ENCODE results near the gene WNT7A.

WNT7A gene

DNA sequence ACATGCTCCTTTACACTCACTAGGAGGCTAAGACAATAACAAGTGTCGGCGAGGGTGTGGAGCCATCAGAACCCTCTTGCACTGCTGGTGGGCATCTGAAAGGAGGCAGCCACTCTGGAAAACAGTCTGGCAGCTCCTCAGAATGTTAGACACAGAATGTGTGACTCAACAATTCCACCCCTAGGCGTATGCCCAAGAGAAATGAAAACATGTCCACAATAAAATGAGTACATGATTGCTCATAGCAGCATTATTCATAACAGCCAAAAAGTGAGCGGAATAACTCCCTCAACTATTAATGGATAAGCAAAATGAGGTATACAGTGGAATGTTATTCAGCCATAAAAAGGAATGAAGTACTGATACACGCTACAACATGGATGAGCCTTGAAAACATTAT lies 57.8 kb downstream of the WNT7A start:
- TF ChIP-seq PAX5 (IDR thresholded peaks at IDR 0.05; ENCODE audit: insufficient read depth, low read length, severe bottlenecking) (no peak), SPI1 (IDR thresholded peaks at IDR 0.05; ENCODE audit: low read depth, low read length) (no peak), TAF1 (IDR thresholded peaks at IDR 0.05; ENCODE audit: low read depth, low read length) (no peak), POLR2AphosphoS5 (IDR thresholded peaks at IDR 0.05; ENCODE audit: low read depth, low read length) (no peak), POLR2A (IDR thresholded peaks at IDR 0.05; ENCODE audit: low read depth, low read length) (no peak), POU2F2 (IDR thresholded peaks at IDR 0.05; ENCODE audit: low read depth, low read length) (no peak)
- FAIRE-seq: no peak
- DNase-seq (ENCODE audit: insufficient read length, low spot score): no peak

DNA sequence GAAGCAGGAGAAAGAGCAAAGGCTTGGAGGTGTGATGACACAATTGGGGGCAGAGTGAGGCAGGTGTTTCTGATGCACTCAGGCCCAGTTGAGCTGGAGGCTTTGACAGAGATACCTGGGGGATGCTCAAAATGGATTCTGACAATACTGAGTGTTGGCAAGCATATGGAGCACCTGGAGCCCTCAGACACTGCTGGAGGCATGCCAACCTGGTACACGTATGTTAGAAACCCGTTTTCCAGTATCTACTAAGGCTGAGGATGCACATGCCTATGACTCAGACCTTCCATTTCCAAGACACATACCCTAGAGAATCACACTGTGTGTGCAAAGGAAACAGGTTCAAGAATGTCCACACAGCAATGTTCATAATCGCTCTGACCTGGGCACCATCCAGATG lies 58.7 kb downstream of the WNT7A start:
- DNase-seq (ENCODE audit: insufficient read length, low spot score): no peak
- no peak for TF ChIP-seq POLR2A (IDR thresholded peaks at IDR 0.05; ENCODE audit: low read depth, low read length)
- no peak for TF ChIP-seq SPI1 (IDR thresholded peaks at IDR 0.05; ENCODE audit: low read depth, low read length)
- no peak for TF ChIP-seq TAF1 (IDR thresholded peaks at IDR 0.05; ENCODE audit: low read depth, low read length)
- TF ChIP-seq PAX5 (IDR thresholded peaks at IDR 0.05; ENCODE audit: insufficient read depth, low read length, severe bottlenecking): no peak
- TF ChIP-seq POLR2AphosphoS5 (IDR thresholded peaks at IDR 0.05; ENCODE audit: low read depth, low read length): no peak
- TF ChIP-seq POU2F2 (IDR thresholded peaks at IDR 0.05; ENCODE audit: low read depth, low read length): no peak
- no peak for FAIRE-seq

DNA sequence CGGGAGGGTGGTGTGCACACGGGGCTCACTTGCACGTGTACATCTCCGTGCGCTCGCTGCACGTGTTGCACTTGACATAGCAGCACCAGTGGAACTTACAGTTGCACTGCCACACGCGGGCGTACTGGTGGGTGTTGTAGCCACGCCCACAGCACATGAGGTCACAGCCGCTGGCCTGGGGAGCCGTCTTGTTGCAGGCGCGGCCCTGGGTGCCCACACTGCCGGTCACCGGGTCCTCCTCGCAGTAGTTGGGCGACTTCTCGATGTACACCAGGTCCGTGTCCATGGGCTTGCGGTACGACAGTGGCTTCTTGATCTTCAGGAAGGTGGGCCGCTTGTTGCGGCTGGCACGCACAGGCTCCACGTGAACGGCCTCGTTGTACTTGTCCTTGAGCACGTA lies 61.0 kb downstream of the WNT7A start:
- no peak for TF ChIP-seq POU2F2 (IDR thresholded peaks at IDR 0.05; ENCODE audit: low read depth, low read length)
- no peak for TF ChIP-seq TAF1 (IDR thresholded peaks at IDR 0.05; ENCODE audit: low read depth, low read length)
- TF ChIP-seq PAX5 (IDR thresholded peaks at IDR 0.05; ENCODE audit: insufficient read depth, low read length, severe bottlenecking): no peak
- no peak for TF ChIP-seq POLR2AphosphoS5 (IDR thresholded peaks at IDR 0.05; ENCODE audit: low read depth, low read length)
- TF ChIP-seq POLR2A (IDR thresholded peaks at IDR 0.05; ENCODE audit: low read depth, low read length): no peak
- no peak for TF ChIP-seq SPI1 (IDR thresholded peaks at IDR 0.05; ENCODE audit: low read depth, low read length)
- DNase-seq (ENCODE audit: insufficient read length, low spot score) (no peak), FAIRE-seq (no peak)

DNA sequence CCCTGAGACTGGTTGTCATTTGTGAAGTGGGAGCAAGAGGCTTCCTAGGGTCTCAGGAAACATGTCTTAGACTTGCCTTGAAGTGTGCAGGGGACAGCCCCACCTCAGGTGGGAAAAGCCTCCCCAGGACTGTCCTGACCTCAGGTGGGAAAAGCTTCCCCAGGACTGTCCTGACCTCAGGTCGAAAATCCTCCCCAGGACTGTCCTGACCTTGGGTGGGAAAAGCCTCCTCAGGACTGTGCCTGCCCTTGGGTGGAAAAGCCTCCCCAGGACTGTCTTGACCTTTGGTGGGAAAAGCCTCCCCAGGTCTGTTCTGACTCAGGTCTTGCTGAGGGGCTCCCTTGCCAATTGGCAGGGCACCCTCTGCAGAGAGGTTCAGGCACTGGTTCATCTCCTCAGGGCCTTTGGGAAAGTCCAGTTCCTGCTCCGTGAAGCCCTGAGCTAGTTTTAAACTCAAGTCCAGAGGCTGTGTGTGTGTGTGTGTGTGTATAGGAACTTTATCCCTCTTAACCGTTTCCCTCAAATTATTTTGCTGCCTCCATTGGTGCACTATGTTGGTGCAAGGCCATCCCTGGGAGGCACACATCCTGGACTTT lies 64.7 kb downstream of the WNT7A start:
- DNase-seq (ENCODE audit: insufficient read length, low spot score) (no peak), FAIRE-seq (no peak)
- TF ChIP-seq TAF1 (IDR thresholded peaks at IDR 0.05; ENCODE audit: low read depth, low read length): no peak
- TF ChIP-seq PAX5 (IDR thresholded peaks at IDR 0.05; ENCODE audit: insufficient read depth, low read length, severe bottlenecking): no peak
- TF ChIP-seq POLR2AphosphoS5 (IDR thresholded peaks at IDR 0.05; ENCODE audit: low read depth, low read length): no peak
- TF ChIP-seq POU2F2 (IDR thresholded peaks at IDR 0.05; ENCODE audit: low read depth, low read length): no peak
- TF ChIP-seq SPI1 (IDR thresholded peaks at IDR 0.05; ENCODE audit: low read depth, low read length): no peak
- no peak for TF ChIP-seq POLR2A (IDR thresholded peaks at IDR 0.05; ENCODE audit: low read depth, low read length)

DNA sequence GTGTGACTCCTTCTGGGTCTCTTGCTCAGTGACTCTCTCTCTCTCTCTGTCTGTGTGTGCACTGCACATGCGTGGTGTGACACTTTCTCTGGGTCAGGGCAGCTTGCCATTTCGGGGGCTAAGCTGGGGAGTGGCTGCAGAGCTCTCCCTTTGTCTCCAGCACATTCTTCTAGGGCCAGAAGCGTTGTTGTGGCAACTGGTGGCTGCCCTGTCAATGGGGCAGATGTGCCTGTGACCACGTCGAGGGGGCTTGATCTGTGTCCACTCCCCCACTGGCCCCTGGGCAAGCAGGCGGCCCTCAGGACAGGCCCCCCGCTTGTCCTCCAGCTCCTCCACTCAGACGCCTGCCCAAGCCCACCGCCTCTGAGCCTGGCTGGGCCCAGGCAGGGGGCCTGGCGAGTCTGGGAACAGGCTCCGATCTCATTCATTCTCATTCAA lies 67.8 kb downstream of the WNT7A start:
- DNase-seq (ENCODE audit: insufficient read length, low spot score) (no peak), FAIRE-seq (no peak)

DNA sequence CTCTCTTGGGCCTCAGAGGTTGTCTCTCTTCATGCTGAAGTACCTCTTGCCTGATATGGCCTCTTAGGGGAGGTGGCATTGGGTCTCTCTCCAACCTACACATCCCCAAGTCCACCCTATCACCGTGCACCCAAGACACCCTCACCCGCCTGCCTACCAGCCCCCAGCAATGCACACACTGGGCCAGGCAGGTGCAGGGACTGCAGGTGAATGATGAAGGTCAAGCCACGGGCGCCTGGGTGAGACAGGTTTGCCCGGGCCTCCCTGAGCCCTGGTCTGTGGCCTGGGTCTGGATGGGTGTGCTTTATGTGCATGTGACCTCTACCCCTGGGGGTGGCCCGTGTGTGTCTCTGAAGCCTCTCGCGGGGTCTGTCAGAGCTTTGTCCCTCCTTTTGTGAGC lies 68.3 kb downstream of the WNT7A start:
- FAIRE-seq: no peak
- DNase-seq (ENCODE audit: insufficient read length, low spot score): no peak
- TF ChIP-seq PAX5 (IDR thresholded peaks at IDR 0.05; ENCODE audit: insufficient read depth, low read length, severe bottlenecking) (no peak), SPI1 (IDR thresholded peaks at IDR 0.05; ENCODE audit: low read depth, low read length) (no peak), TAF1 (IDR thresholded peaks at IDR 0.05; ENCODE audit: low read depth, low read length) (no peak), POLR2A (IDR thresholded peaks at IDR 0.05; ENCODE audit: low read depth, low read length) (no peak)

More for the DNA sequence above, 67.8 kb downstream of the WNT7A start:
- no peak for TF ChIP-seq POLR2A (IDR thresholded peaks at IDR 0.05; ENCODE audit: low read depth, low read length)
- no peak for TF ChIP-seq SPI1 (IDR thresholded peaks at IDR 0.05; ENCODE audit: low read depth, low read length)
- no peak for TF ChIP-seq POLR2AphosphoS5 (IDR thresholded peaks at IDR 0.05; ENCODE audit: low read depth, low read length)
- no peak for TF ChIP-seq PAX5 (IDR thresholded peaks at IDR 0.05; ENCODE audit: insufficient read depth, low read length, severe bottlenecking)
- TF ChIP-seq TAF1 (IDR thresholded peaks at IDR 0.05; ENCODE audit: low read depth, low read length): no peak
- no peak for TF ChIP-seq POU2F2 (IDR thresholded peaks at IDR 0.05; ENCODE audit: low read depth, low read length)

DNA sequence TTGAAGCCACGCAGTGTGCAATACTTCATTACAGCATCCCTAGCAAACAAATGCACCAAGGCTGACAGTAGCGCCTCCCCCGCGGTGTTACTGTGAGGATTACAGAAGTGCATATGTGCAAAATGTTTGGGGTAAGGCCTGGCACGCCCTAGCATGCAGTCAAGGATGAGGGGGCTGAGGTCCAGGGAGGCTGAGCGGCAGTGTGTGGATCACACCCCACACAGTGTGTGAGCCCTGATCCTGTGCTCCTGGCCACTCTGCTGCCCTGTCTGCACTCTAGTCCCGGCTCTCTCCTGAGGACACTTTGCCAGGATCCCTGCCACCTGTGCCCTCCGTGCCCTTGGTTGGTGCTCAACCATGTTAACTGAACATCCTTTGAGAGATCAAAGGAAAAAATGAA lies 71.3 kb downstream of the WNT7A start:
- TF ChIP-seq PAX5 (IDR thresholded peaks at IDR 0.05; ENCODE audit: insufficient read depth, low read length, severe bottlenecking) (no peak), POU2F2 (IDR thresholded peaks at IDR 0.05; ENCODE audit: low read depth, low read length) (no peak), POLR2A (IDR thresholded peaks at IDR 0.05; ENCODE audit: low read depth, low read length) (no peak), POLR2AphosphoS5 (IDR thresholded peaks at IDR 0.05; ENCODE audit: low read depth, low read length) (no peak), TAF1 (IDR thresholded peaks at IDR 0.05; ENCODE audit: low read depth, low read length) (no peak), SPI1 (IDR thresholded peaks at IDR 0.05; ENCODE audit: low read depth, low read length) (no peak)
- FAIRE-seq: no peak

DNA sequence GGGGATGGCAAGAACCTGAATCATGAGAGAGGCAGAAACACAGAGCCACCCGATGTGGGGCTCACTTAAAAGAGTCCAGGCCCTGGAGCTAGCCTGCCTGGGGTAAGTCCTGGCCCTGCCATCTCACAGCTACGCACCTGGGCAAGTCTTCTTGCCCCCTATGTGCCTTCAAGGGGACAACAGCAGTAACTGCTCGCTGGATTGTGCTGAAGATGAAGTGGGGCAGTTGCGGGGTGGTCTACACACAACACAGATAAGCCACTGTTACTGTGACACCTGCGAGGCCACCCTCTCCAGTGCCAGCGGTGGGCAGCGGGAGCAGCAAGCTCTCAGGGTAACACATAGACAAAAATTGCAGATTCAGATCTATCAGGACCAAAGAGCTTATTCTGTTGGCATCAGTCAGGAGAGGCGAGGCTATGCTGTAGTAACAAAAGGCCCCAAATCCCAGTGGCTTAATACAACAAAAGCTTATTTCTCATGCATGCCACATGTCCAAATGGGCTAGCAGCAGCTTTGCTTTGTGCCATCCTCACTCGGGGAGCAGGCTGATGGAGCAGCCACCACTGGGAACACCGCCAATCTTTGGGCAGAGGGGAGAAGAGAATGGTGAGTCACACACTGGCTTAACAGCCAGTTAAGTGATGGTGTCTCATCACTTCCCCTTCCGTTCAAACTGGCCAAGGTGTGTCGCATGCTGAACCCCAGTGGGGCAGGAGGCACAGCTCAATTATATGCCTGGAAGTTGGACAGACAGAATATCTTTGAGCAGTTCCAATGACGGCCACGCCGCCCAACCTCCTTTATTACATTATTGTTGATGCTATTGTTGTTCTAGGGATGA lies 78.3 kb downstream of the WNT7A start:
- FAIRE-seq (no peak), DNase-seq (ENCODE audit: insufficient read length, low spot score) (no peak)
- TF ChIP-seq PAX5 (IDR thresholded peaks at IDR 0.05; ENCODE audit: insufficient read depth, low read length, severe bottlenecking): no peak
- TF ChIP-seq POLR2A (IDR thresholded peaks at IDR 0.05; ENCODE audit: low read depth, low read length): no peak
- TF ChIP-seq SPI1 (IDR thresholded peaks at IDR 0.05; ENCODE audit: low read depth, low read length): no peak
- TF ChIP-seq POU2F2 (IDR thresholded peaks at IDR 0.05; ENCODE audit: low read depth, low read length): no peak

More for the DNA sequence above, 71.3 kb downstream of the WNT7A start:
- DNase-seq (ENCODE audit: insufficient read length, low spot score): no peak

DNA sequence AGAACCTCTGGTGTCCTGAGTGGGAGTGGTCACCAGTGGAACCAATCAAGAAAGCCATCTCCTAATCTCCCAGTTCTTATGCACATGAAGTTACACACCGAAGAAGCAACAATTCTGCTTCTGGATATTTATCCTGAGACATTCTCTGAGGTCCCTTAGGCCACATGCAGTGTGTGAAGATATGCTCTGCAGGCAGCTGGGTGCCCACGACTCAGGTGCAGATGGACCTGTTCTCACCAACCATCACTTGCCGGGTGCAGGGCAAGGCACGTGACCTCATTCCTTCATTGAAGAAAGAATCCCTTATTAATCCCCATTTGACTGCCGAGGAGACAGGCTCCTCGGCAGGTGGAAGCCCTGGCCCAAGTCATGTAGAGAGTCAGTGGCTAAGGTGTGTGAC lies 79.8 kb downstream of the WNT7A start:
- DNase-seq (ENCODE audit: insufficient read length, low spot score) (no peak), FAIRE-seq (no peak)
- TF ChIP-seq POU2F2 (IDR thresholded peaks at IDR 0.05; ENCODE audit: low read depth, low read length) (no peak), POLR2A (IDR thresholded peaks at IDR 0.05; ENCODE audit: low read depth, low read length) (no peak), SPI1 (IDR thresholded peaks at IDR 0.05; ENCODE audit: low read depth, low read length) (no peak), POLR2AphosphoS5 (IDR thresholded peaks at IDR 0.05; ENCODE audit: low read depth, low read length) (no peak), PAX5 (IDR thresholded peaks at IDR 0.05; ENCODE audit: insufficient read depth, low read length, severe bottlenecking) (no peak), TAF1 (IDR thresholded peaks at IDR 0.05; ENCODE audit: low read depth, low read length) (no peak)
